Loucy (cell line): ENCODE results near the gene CNFN.
A peak's percentile ranks its signal among the peaks of the same experiment; 100 is the strongest.

ENCODE experiments used
- H2AFZ ChIP-seq: fragments of 200-600 bp; sonication (generic); 2 replicates; pipeline ENCODE4 v1.6.0; 2016; ENCODE audit warnings: antibody characterized with exemption, mild to moderate bottlenecking, low read length, moderate library complexity
- H3F3A ChIP-seq: fragments of 200-600 bp; 2 replicates; pipeline ENCODE4 v1.6.0; 2016; ENCODE audit warnings: antibody characterized with exemption, low read depth, mild to moderate bottlenecking
- H3K27me3 ChIP-seq: fragments of 200-600 bp; sonication (generic); 2 replicates; pipeline ENCODE4 v1.6.1; 2014; ENCODE audit warnings: low read length, mild to moderate bottlenecking; ENCODE audit not compliant: insufficient read depth, poor library complexity, severe bottlenecking
- H3K36me3 ChIP-seq: fragments of 200-600 bp; sonication (generic); 2 replicates; pipeline ENCODE4 v1.6.1; 2016; ENCODE audit warnings: low read length; ENCODE audit not compliant: insufficient read depth
- H3K4me1 ChIP-seq: fragments of 200-600 bp; sonication (generic); 2 replicates; pipeline ENCODE4 v1.5.1; 2014; ENCODE audit warnings: low read length, mild to moderate bottlenecking; ENCODE audit not compliant: insufficient read depth, poor library complexity, severe bottlenecking
- H3K4me2 ChIP-seq: fragments of 200-600 bp; sonication (generic); 2 replicates; pipeline ENCODE4 v1.6.0; 2014; ENCODE audit warnings: antibody characterized with exemption, low read length, low read depth, mild to moderate bottlenecking; ENCODE audit not compliant: poor library complexity, severe bottlenecking
- H3K4me3 ChIP-seq: fragments of 200-600 bp; sonication (generic); 2 replicates; pipeline ENCODE4 v1.5.1; 2014; ENCODE audit warnings: low read length, mild to moderate bottlenecking, mixed read lengths; ENCODE audit not compliant: poor library complexity, severe bottlenecking
- H3K79me2 ChIP-seq: fragments of 200-600 bp; sonication (generic); 2 replicates; pipeline ENCODE4 v1.6.1; 2014; ENCODE audit warnings: low read length; ENCODE audit not compliant: insufficient read depth
- H3K9ac ChIP-seq: fragments of 200-600 bp; sonication (generic); 2 replicates; pipeline ENCODE4 v1.6.0; 2014; ENCODE audit warnings: mild to moderate bottlenecking, low read depth, low read length, moderate library complexity; ENCODE audit not compliant: poor library complexity, severe bottlenecking
- H3K9me2 ChIP-seq: fragments of 200-600 bp; sonication (generic); replicated peaks from 2 replicates; pipeline ENCODE4 v1.6.1; 2016; ENCODE audit warnings: low read depth, low read length, mixed read lengths
- H3K9me3 ChIP-seq: fragments of 200-600 bp; sonication (generic); 2 replicates; pipeline ENCODE4 v1.6.1; 2014; ENCODE audit warnings: mild to moderate bottlenecking, antibody characterized with exemption, low read length, low read depth; ENCODE audit not compliant: insufficient read depth
- H4K20me1 ChIP-seq: fragments of 200-600 bp; sonication (generic); 2 replicates; pipeline ENCODE4 v1.6.0; 2014; ENCODE audit warnings: antibody characterized with exemption, low read length, mild to moderate bottlenecking; ENCODE audit not compliant: insufficient read depth, poor library complexity, severe bottlenecking
- EZH2phosphoT487 ChIP-seq: fragments of 200-600 bp; IDR thresholded peaks from 2 replicates; pipeline ENCODE4 v1.6.1; 2018; ENCODE audit warnings: antibody characterized with exemption, mild to moderate bottlenecking, moderate library complexity, borderline replicate concordance
- TF ChIP-seq, protein P1 (sequence below): fragments of 200-600 bp; sonication (generic); conservative IDR thresholded peaks from 2 replicates; pipeline ENCODE4 v1.5.1; 2014; ENCODE audit warnings: mild to moderate bottlenecking, antibody characterized with exemption, low read length

Gene CNFN

DNA sequence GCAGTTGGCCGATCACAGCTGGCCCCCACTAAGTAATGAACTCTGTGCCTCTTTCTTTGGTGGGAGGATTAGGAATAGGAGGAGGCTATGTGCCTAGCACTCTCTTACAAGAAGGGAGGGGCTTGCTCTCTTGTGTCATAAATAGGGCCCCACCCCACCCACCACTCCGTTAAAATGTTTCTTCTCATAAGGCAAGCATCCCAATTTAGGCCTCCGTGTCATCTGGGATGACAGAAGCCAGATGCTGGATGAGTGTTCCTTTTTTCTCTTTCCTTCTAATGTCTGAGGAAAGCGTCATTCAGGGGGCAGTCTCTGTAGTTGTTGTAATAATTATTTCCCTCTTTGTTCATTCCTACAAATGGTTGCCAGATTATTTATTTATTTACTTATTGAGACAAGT lies 37.2 kb upstream of the CNFN start, which contains the start of gene LIPE:
Gene LIPE (minus strand): TSS at position 76 of the 400 bp plus-strand sequence. CDS start 239 bp downstream, outside the sequence.
- H4K20me1 ChIP-seq = peaks cover 4% of the 10 kb centered on the region
- no peak within 1 kb of the TSS for H2AFZ ChIP-seq
- H3F3A ChIP-seq = no peaks in the 10 kb centered on the region
- no peaks in the 10 kb centered on the region for H3K9me3 ChIP-seq
- no peak within 1 kb of the TSS for H3K9ac ChIP-seq
- no peak within 1 kb of the TSS for H3K4me2 ChIP-seq
- TF ChIP-seq, protein P1, sequence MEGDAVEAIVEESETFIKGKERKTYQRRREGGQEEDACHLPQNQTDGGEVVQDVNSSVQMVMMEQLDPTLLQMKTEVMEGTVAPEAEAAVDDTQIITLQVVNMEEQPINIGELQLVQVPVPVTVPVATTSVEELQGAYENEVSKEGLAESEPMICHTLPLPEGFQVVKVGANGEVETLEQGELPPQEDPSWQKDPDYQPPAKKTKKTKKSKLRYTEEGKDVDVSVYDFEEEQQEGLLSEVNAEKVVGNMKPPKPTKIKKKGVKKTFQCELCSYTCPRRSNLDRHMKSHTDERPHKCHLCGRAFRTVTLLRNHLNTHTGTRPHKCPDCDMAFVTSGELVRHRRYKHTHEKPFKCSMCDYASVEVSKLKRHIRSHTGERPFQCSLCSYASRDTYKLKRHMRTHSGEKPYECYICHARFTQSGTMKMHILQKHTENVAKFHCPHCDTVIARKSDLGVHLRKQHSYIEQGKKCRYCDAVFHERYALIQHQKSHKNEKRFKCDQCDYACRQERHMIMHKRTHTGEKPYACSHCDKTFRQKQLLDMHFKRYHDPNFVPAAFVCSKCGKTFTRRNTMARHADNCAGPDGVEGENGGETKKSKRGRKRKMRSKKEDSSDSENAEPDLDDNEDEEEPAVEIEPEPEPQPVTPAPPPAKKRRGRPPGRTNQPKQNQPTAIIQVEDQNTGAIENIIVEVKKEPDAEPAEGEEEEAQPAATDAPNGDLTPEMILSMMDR = no peak
- no peak for TF ChIP-seq EZH2phosphoT487
- H3K9me2 ChIP-seq = no peaks in the 10 kb centered on the region
- H3K4me1 ChIP-seq = peaks cover 7% of the 10 kb centered on the region
- no peaks in the 10 kb centered on the region for H3K27me3 ChIP-seq
- no peak within 1 kb of the TSS for H3K4me3 ChIP-seq
- H3K79me2 ChIP-seq = peaks cover 6% of the 10 kb centered on the region; the same call in 1 of the 2 replicates
- H3K36me3 ChIP-seq = no peaks in the 10 kb centered on the region

DNA sequence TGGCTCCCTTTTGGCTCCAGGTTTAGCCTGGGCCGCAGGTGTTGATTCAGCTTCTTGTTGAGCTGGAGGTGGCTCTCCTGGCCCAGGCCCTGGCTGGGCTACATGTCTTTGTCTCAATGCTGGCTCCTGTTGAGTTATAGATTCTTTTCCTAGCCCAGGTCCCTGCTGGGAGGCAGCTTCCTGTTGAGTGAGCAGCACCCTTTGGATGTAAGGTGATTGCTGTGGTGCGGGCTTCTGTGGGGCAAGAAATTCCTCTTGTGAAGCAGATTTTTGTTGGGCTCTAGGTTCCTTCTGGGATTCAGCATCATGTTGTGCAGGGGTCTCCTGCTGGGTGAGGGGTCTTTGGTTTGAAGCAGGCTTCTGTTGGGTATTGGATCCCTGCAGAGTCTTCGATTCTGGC lies 36.5 kb upstream of the CNFN start:
- TF ChIP-seq, protein P1 = no peak
- TF ChIP-seq EZH2phosphoT487 = no peak
- no peaks in the 10 kb centered on the region for H3F3A ChIP-seq

DNA sequence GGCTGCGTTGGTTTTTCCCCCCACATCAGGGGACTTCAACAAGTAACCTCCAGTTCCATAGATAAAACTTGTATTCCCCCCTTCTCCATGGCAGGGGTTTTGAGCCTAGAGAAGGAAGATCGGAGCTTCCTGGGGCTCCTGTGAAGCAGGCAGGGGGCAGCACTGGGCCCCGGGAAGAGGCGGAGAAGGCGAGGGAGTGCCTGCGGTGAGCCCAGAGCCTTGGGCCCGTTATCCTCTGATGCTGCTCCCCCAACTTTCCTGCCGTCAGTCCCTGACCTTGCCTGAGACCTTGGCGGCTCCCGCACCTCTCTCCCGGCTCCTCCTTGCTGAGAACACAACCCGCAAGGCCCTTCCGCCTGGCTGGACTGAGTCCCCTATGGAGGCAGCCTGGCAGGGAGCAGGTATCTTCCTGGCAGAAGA lies 34.6 kb upstream of the CNFN start:
- Histone ChIP-seq H3K9me3 (no peaks in the 10 kb centered on the region), H3K79me2 (peaks cover 16% of the 10 kb centered on the region; the same call in 1 of the 2 replicates), H3K36me3 (no peaks in the 10 kb centered on the region), H3K4me1 (peaks cover 31% of the 10 kb centered on the region), H3K4me2 (no peak overlapping the region), H2AFZ (no peak overlapping the region), H3F3A (no peaks in the 10 kb centered on the region), H3K9ac (no peak overlapping the region), H3K9me2 (no peaks in the 10 kb centered on the region), H3K27me3 (no peaks in the 10 kb centered on the region), H3K4me3 (no peak overlapping the region), H4K20me1 (peaks cover 19% of the 10 kb centered on the region)
- no peak for TF ChIP-seq EZH2phosphoT487
- TF ChIP-seq, protein P1 = 0 out of 2 replicates have a peak, but pooled peaks have one; percentile 15

More for the DNA sequence above, 36.5 kb upstream of the CNFN start:
- peaks cover 11% of the 10 kb centered on the region for H4K20me1 ChIP-seq
- H3K4me3 ChIP-seq = no peak overlapping the region
- H3K79me2 ChIP-seq = peaks cover 13% of the 10 kb centered on the region; the same call in 1 of the 2 replicates
- no peaks in the 10 kb centered on the region for H3K36me3 ChIP-seq
- H3K9me3 ChIP-seq = no peaks in the 10 kb centered on the region
- no peak overlapping the region for H3K9ac ChIP-seq
- no peaks in the 10 kb centered on the region for H3K27me3 ChIP-seq
- no peak overlapping the region for H2AFZ ChIP-seq
- H3K4me2 ChIP-seq = no peak overlapping the region
- no peaks in the 10 kb centered on the region for H3K9me2 ChIP-seq
- peaks cover 14% of the 10 kb centered on the region for H3K4me1 ChIP-seq
